ENCODE results near the gene HOXB3. TPM values are rescaled to one million over a fixed set of nuclear protein-coding genes. Genes with fewer than 3 reads are reported as not detected.

Gene HOXB3
- total and polyA plus RNA-seq, 2 of the 13 experiments (the other 11 are each of a cell fraction or from before 2014, with no cell fraction given): not detected

DNA sequence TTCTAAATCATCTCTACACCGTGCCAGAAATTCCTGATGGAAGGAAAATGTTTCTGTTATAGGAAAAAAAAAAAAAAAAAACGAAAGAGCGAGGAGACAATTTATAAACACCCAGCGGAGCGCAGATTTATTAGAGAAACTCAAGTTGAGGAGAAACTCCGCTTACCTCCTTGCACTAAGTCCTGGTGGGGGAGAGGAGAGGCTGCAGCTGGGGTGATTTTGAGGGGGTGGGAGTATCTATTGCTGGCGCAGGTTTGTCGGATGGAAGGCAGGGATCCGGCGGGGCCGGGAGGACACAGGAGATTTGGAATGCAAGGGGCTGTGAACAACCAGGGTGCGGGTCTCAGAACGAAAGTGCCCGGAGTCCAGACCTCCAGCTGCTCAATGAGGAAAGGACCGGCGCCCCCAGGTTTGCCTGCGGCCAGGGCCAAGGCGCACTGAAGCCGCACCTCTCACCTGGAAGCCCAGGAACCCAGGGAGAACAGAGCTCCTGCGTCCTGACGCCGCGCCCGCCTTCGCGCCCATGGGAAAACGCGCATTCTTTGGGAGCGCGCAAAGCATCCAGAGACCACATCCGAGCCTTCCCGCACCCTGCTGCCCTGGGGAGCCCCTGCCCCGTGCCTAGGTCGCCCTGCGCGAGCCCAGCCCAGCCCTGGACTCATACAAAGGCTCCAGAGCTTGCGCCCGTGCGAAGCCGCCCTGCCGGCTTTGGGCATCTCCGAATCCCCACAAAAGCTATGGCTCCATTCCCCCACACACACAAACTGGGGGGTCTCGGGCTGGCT, 27.6 kb upstream of the HOXB3 start (continued):
- TF ChIP-seq DDIT3 (CRISPR knock-in tag; IDR thresholded peaks at IDR 0.05): no peak
- no peak for TF ChIP-seq HDAC6 (IDR thresholded peaks at IDR 0.05; ENCODE audit: low read depth, low read length)
- no peak for TF ChIP-seq DNMT3B (CRISPR knock-in tag; conservative IDR thresholded peaks at IDR 0.05)
- TF ChIP-seq SNAPC2 (CRISPR knock-in tag; IDR thresholded peaks at IDR 0.05): no peak

DNA sequence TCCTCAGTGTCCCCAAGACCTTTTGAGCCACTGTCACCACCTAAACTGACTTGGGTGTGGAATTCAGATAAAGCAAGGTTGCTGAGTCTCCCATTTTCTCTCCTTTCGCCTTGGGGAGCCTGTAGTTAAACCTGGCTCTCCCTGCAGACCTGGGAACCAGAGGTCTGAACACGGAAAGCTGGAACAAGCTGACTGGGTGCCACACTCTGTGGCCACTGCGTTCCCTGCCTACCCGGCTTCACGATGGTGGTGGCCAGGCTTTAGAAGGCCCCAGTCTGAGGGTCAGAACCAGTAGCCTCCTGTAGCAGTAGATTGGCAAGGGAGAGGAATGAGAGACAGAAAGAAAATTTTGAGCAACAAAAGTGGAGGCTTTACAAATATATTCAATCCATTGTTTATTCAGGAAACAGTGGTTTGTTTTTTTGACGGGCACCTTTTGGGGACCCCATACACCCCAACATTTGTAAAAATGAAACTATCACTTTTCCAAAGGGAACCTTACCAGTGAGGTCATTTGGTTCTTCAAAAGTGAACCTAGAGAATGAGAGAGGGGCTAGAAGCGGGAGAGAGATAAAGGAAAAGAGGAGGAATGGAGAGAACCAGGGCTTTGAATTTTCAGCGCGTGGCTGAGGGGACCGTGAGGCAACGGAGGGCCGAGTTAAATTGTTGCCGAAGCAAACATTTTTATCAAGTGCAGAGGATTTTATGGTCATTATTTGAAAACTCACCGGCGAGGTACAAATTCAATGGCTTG, 26.9 kb upstream of the HOXB3 start:
- Histone ChIP-seq H3K4me3 (replicated peaks in 1 of 3; ENCODE audit: insufficient read depth in 1 of 3, low read depth in 2 of 3, low read length in 3 of 3) (no peak overlapping the region), H3K27me3 (ENCODE audit: control insufficient read depth in 1 of 2, insufficient read depth in 2 of 2, low read length in 2 of 2) (peaks cover 45 to 97% of the 10 kb centered on the region in 2 experiments), H3K79me2 (ENCODE audit: insufficient read depth, low read length) (no peaks in the 10 kb centered on the region), H3K27ac (ENCODE audit: extremely low read length, insufficient read depth, low read length) (no peak overlapping the region), H2AFZ (ENCODE audit: low read length) (no peak overlapping the region), H3K9ac (ENCODE audit: insufficient read depth, low read depth, low read length) (no peak overlapping the region), H3K9me3 (ENCODE audit: low read length) (no peaks in the 10 kb centered on the region), H3K4me2 (ENCODE audit: low read depth, low read length) (no peak overlapping the region), H3K4me1 (ENCODE audit: insufficient read depth, low read length) (peaks cover 10% of the 10 kb centered on the region), H4K20me1 (ENCODE audit: insufficient read depth, low read length) (peaks cover 8% of the 10 kb centered on the region; the same call in 1 of the 2 replicates), H3K36me3 (replicated peaks in 1 of 2; ENCODE audit: control insufficient read depth in 1 of 2, insufficient read depth in 2 of 2, low read length in 2 of 2) (no peaks in the 10 kb centered on the region)
- intact Hi-C loops (cut with micrococcal nuclease; ENCODE audit: unreplicated experiment) (loop anchor here (5.0 kb wide), 2 partner anchors 355 to 590 kb away; no protein-coding TSS in a partner anchor), in situ Hi-C loops (cut with HindIII; ENCODE audit: extremely low pct_ligation_motif_present, low pct_unique_long_range_greater_than_20kb) (no loop called here)
- ChIA-PET POLR2A (no interaction called here), CTCF (ENCODE audit: low intra/inter-chr PET ratio, low total read pairs) (interaction anchor here (1.5 kb wide), 1 partner anchor 282 kb away, joined by 5 read pairs; no protein-coding TSS in a partner anchor)
- BruUV-seq (replicated peaks): no TSS peak
- FAIRE-seq: no peak
- TF ChIP-seq CBX2 (IDR thresholded peaks at IDR 0.05; ENCODE audit: low read depth, low read length) (0 out of 2 replicates have a peak, but pooled peaks have one; percentile 37), CBX2 (CRISPR knock-in tag; IDR thresholded peaks at IDR 0.05; ENCODE audit: low read depth) (no peak), NR2F2 (IDR thresholded peaks at IDR 0.05; ENCODE audit: borderline replicate concordance, low read depth) (no peak), EZH2 (conservative IDR thresholded peaks at IDR 0.05; ENCODE audit: low read depth, low read length) (0 out of 2 replicates have a peak, but pooled peaks have one; percentile 27), NCOA5 (CRISPR knock-in tag; IDR thresholded peaks at IDR 0.05) (no peak), KDM4B (CRISPR knock-in tag; IDR thresholded peaks at IDR 0.05) (no peak)
- WGBS (ENCODE audit: low lambda C conversion rate): 9% methylated on average over 14 of the region's 15 CpGs
- no peak for DNase-seq (ENCODE audit: low spot score)
- no peak for ATAC-seq
